Endothelial cell of umbilical vein (primary cell): ENCODE results near the gene DLX3. TPM values are rescaled to one million over a fixed set of nuclear protein-coding genes. Genes with fewer than 3 reads are reported as not detected.

Experiments
- BruUV-seq: library from RNA; stranded (reverse); fragments of 400-500 nt; replicated peaks from 2 replicates; lab custom pipeline; 2021; lab: Mats Ljungman, UMichigan
- CTCF ChIA-PET: fragments of 300-600, 350-600 bp; sonication (Branson Sonifier 250); formaldehyde crosslinking; loops from one replicate; lab custom pipeline; 2021; ENCODE audit warnings: antibody characterized with exemption, inconsistent platforms; lab: Charles Lee
- POLR2A ChIA-PET: fragments of 300-600, 350-600 bp; sonication (Branson Sonifier 250); formaldehyde crosslinking; loops from one replicate; lab custom pipeline; 2021; ENCODE audit warnings: antibody characterized with exemption, inconsistent platforms; lab: Charles Lee
- DNase-seq: peaks from one replicate; pipeline ENCODE4 v3.0.0-alpha.2; 2011; ENCODE audit warnings: low read depth, low spot score
- FAIRE-seq: peaks from 2 replicates; lab custom pipeline; 2011; peaks lifted over from hg19 to GRCh38; lab: Jason Lieb, UNC
- H2AFZ ChIP-seq: 2 replicates; pipeline ENCODE4 v1.6.0; 2012; ENCODE audit warnings: low read depth, low read length, control low read depth, inconsistent platforms
- H3K27ac ChIP-seq: 2 replicates; pipeline ENCODE4 v1.5.1; 2011; ENCODE audit warnings: low read depth, mild to moderate bottlenecking, control low read depth, low read length, moderate library complexity; ENCODE audit not compliant: insufficient read depth
- H3K27me3 ChIP-seq, 2 experiments: 2 replicates each; pipeline versions ENCODE4 v1.6.0 to v1.6.1; 2011; ENCODE audit warnings: low read length in 2 of 2, mixed read lengths in 1 of 2; ENCODE audit not compliant: control insufficient read depth in 2 of 2, insufficient read depth in 2 of 2
- H3K36me3 ChIP-seq, 2 experiments: 2 replicates in 1 of 2; 3 replicates in 1 of 2; pipeline ENCODE4 v1.5.1; 2011; ENCODE audit warnings: low read length in 2 of 2, mild to moderate bottlenecking in 1 of 2, moderate library complexity in 1 of 2; ENCODE audit not compliant: control insufficient read depth in 2 of 2, insufficient read depth in 2 of 2; ENCODE audit errors: extremely low read depth in 1 of 2
- H3K4me1 ChIP-seq: 3 replicates; pipeline ENCODE4 v1.5.1; 2011; ENCODE audit warnings: mild to moderate bottlenecking, low read length; ENCODE audit not compliant: control insufficient read depth, insufficient read depth; ENCODE audit errors: extremely low read depth
- H3K4me2 ChIP-seq: 2 replicates; pipeline ENCODE4 v1.6.1; 2011; ENCODE audit warnings: low read length, control low read depth, mixed read lengths; ENCODE audit not compliant: insufficient read depth
- H3K4me3 ChIP-seq, 3 experiments: fragments of 200-600 bp in 1 of 3; sonication (generic), shearing (Covaris generic) in 1 of 3; replicated peaks in 1 of 3; 2 replicates each; pipeline ENCODE4 v1.5.1; 2011 to 2016; ENCODE audit warnings: control low read depth in 3 of 3, low read length in 3 of 3, mild to moderate bottlenecking in 2 of 3, inconsistent platforms in 1 of 3, low read depth in 1 of 3, moderate library complexity in 1 of 3; ENCODE audit not compliant: insufficient read depth in 1 of 3
- H3K79me2 ChIP-seq: 2 replicates; pipeline ENCODE4 v1.6.0; 2012; ENCODE audit warnings: low read length, inconsistent platforms; ENCODE audit not compliant: control insufficient read depth, insufficient read depth
- H3K9ac ChIP-seq: replicated peaks from 2 replicates; pipeline ENCODE3; 2011; ENCODE audit warnings: low read length, control low read depth; ENCODE audit not compliant: insufficient read depth; ENCODE audit errors: extremely low read depth
- H3K9me1 ChIP-seq: replicated peaks from 3 replicates; pipeline ENCODE4 v1.6.0; 2011; ENCODE audit warnings: mild to moderate bottlenecking, low read length; ENCODE audit not compliant: control insufficient read depth, insufficient read depth; ENCODE audit errors: extremely low read depth
- H3K9me3 ChIP-seq: replicated peaks from 2 replicates; pipeline ENCODE4 v1.5.1; 2012; ENCODE audit warnings: low read length, inconsistent platforms; ENCODE audit not compliant: control insufficient read depth, insufficient read depth
- H4K20me1 ChIP-seq: replicated peaks from 2 replicates; pipeline ENCODE3; 2011; ENCODE audit warnings: mild to moderate bottlenecking, low read length; ENCODE audit not compliant: control insufficient read depth, insufficient read depth; ENCODE audit errors: extremely low read depth
- EZH2 ChIP-seq: IDR thresholded peaks from 2 replicates; pipeline ENCODE4 v1.6.1; 2012; ENCODE audit warnings: borderline replicate concordance, low read depth, mild to moderate bottlenecking, moderate library complexity, low read length, inconsistent platforms; ENCODE audit not compliant: severe bottlenecking
- FOS ChIP-seq: IDR thresholded peaks from 2 replicates; pipeline ENCODE4 v1.6.1; 2011; ENCODE audit warnings: mild to moderate bottlenecking, low read length, moderate library complexity, borderline replicate concordance; ENCODE audit not compliant: insufficient read depth
- GATA2 ChIP-seq: IDR thresholded peaks from 2 replicates; pipeline ENCODE4 v1.7.0; 2011; ENCODE audit warnings: low read depth, mild to moderate bottlenecking, moderate library complexity, mixed read lengths, low read length; ENCODE audit not compliant: insufficient read length, insufficient read depth
- JUN ChIP-seq: IDR thresholded peaks from 2 replicates; pipeline ENCODE4 v1.6.1; 2011; ENCODE audit warnings: borderline replicate concordance, low read depth; ENCODE audit not compliant: insufficient read length, insufficient read depth
- MYC ChIP-seq: IDR thresholded peaks from one replicate; pipeline ENCODE4 v1.6.1; 2011; ENCODE audit warnings: mild to moderate bottlenecking, low read depth, low read length
- POLR2A ChIP-seq: IDR thresholded peaks from 2 replicates; pipeline ENCODE4 v1.6.1; 2012; ENCODE audit warnings: low read depth, mild to moderate bottlenecking, control low read depth, low read length
- POLR2AphosphoS5 ChIP-seq: IDR thresholded peaks from 2 replicates; pipeline ENCODE4 v1.6.1; 2012; ENCODE audit warnings: low read depth, mild to moderate bottlenecking, control low read depth, low read length, moderate library complexity; ENCODE audit not compliant: insufficient read depth
- dilution Hi-C: fragments of 300-500 bp; cut with MboI; formaldehyde crosslinking; loops from one replicate; pipeline ENCODE4 v1.15.0; 2019; ENCODE audit warnings: low sequenced_read_pairs; ENCODE audit not compliant: extremely low pct_ligation_motif_present
- intact Hi-C: fragments of 100-400 bp; cut with micrococcal nuclease; formaldehyde crosslinking; loops from one replicate; pipeline ENCODE4 v1.10.0; 2022
- polyA plus RNA-seq, 4 experiments: library from polyadenylated mRNA; depleted of rRNA in 3 of 4; stranded (reverse) in 3 of 4; unstranded in 1 of 4; fragments of >200 nt; gene quantifications; 2 replicates each; pipeline versions ENCODE4 v1.2.1 to v1.2.3, GENCODE V29; 2011 to 2012; ENCODE audit warnings: missing spikeins in 1 of 4
- total RNA-seq: library from RNA; stranded (reverse); gene quantifications from 2 replicates; pipeline ENCODE4 v1.2.3, GENCODE V29; 2021
- TF ChIP-seq, protein P1 (sequence below), 2 donors: IDR thresholded peaks; 1 replicate in 1 of 2; 2 replicates in 1 of 2; pipeline ENCODE4 v1.5.1; 2011; ENCODE audit warnings: low read length in 2 of 2, mild to moderate bottlenecking in 2 of 2, moderate library complexity in 2 of 2, control low read depth in 1 of 2, inconsistent platforms in 1 of 2, low read depth in 1 of 2; ENCODE audit not compliant: insufficient read depth in 1 of 2; ENCODE audit errors: extremely low read depth in 1 of 2
- TF ChIP-seq, protein P2 (sequence below): IDR thresholded peaks from 2 replicates; pipeline ENCODE4 v1.6.1; 2011; ENCODE audit not compliant: insufficient read depth, insufficient read length

DLX3 gene
- total and polyA plus RNA-seq, 2 donors (not counting 3 experiments of a cell fraction or from before 2014, with no cell fraction given) = not detected

DNA sequence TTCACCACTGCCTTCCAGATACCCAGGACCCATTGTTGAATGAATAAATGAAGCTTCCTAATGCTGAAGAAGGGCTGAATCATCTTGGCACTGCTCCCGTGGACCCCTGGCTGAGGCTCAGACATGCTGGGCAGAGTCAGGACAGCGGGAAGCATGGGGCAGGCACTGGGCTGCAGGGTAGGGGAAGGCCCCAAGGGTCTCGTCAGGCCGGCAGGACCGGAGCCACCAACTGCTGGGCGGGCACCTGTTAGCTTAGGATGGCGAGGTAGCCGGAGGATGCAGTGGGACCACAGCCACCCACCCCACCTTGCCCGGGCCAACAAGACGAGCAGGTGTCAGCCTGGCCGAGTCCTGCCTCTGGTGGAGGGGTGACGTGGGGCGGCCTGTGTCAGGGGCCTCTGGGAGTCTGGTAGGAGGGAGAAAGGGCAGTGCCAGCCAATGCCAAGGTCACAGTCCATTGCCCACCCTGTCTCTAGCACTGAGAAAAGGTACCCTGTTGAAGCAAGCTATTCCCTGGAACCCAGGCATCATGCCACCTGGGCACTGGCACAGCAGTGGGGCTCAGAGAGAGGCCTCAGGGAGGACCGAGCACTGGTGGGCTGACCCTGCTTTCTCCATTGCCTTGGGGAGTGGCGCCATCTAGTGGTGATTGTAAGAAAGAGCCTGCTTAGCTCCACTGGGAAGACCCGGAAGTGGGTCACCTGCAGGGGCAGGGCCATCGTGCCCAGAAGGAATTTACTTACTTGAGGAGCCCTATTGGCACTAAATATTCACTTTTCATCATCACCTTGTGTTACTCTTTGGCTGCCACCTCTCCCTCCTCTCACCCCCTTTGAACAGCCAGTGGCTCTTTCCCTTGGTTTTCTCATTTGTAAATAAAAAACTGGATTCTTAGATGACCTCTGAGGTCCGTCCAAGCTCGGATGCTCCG lies 3.0 kb upstream of the DLX3 start:
- Histone ChIP-seq H3K79me2 (no peaks in the 10 kb centered on the region), H3K27ac (no peak overlapping the region), H3K9me3 (no peaks in the 10 kb centered on the region), H4K20me1 (no peaks in the 10 kb centered on the region), H3K4me1 (no peaks in the 10 kb centered on the region), H3K36me3 (no peaks in the 10 kb centered on the region), H3K27me3 (peaks cover 41 to 53% of the 10 kb centered on the region in 2 experiments), H3K4me3 (no peak overlapping the region), H2AFZ (no peak overlapping the region), H3K4me2 (no peak overlapping the region), H3K9ac (no peak overlapping the region), H3K9me1 (no peaks in the 10 kb centered on the region)
- ChIA-PET CTCF (interaction anchor here (0.6 to 10.5 kb wide), 56 partner anchors 9 to 441 kb away, joined by 3 to 590 read pairs (median 6); partner anchors contain the start of genes ITGA3 and SLC35B1), POLR2A (no interaction called here)
- intact Hi-C loops = loop anchor here (1.0 kb wide), 4 partner anchors 46 to 290 kb away; no protein-coding TSS in a partner anchor
- FAIRE-seq (peak; percentile 95), DNase-seq (peak; percentile 74)
- dilution Hi-C loops = no loop called here
- TF ChIP-seq GATA2 = no peak
- TF ChIP-seq, protein P1, sequence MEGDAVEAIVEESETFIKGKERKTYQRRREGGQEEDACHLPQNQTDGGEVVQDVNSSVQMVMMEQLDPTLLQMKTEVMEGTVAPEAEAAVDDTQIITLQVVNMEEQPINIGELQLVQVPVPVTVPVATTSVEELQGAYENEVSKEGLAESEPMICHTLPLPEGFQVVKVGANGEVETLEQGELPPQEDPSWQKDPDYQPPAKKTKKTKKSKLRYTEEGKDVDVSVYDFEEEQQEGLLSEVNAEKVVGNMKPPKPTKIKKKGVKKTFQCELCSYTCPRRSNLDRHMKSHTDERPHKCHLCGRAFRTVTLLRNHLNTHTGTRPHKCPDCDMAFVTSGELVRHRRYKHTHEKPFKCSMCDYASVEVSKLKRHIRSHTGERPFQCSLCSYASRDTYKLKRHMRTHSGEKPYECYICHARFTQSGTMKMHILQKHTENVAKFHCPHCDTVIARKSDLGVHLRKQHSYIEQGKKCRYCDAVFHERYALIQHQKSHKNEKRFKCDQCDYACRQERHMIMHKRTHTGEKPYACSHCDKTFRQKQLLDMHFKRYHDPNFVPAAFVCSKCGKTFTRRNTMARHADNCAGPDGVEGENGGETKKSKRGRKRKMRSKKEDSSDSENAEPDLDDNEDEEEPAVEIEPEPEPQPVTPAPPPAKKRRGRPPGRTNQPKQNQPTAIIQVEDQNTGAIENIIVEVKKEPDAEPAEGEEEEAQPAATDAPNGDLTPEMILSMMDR (IDR thresholded peaks at IDR 0.05; ENCODE audit: extremely low read depth in 1 of 2, insufficient read depth in 1 of 2, low read depth in 1 of 2, low read length in 2 of 2) = peak; percentile 83 to 87
- no TSS peak for BruUV-seq

DNA sequence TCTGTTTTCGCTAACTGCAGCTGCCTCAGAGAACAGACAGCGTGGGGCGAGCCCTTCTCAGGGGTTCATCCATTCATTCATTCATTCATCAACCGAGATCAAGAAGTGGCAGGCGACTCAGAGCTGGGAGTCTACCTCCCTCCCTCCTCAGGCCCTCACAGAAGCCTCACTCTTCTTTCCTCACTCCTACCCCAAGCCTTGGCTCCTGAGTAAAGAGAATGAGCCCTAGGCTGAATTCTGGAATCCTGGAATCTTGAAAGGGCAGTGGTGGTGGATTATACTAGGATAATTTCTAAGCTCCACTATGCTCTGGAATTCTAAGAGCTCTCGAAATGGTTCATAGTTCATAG lies 2.3 kb upstream of the DLX3 start:
- Histone ChIP-seq H3K27me3 (peaks cover 47 to 58% of the 10 kb centered on the region in 2 experiments), H3K36me3 (no peaks in the 10 kb centered on the region), H3K9me3 (no peaks in the 10 kb centered on the region), H3K9me1 (no peaks in the 10 kb centered on the region), H3K79me2 (no peaks in the 10 kb centered on the region), H3K4me3 (no peak overlapping the region), H3K4me1 (no peaks in the 10 kb centered on the region), H2AFZ (no peak overlapping the region), H3K27ac (no peak overlapping the region), H4K20me1 (no peaks in the 10 kb centered on the region), H3K4me2 (no peak overlapping the region), H3K9ac (no peak overlapping the region)
- POLR2A ChIA-PET = no interaction called here
- TF ChIP-seq FOS = no peak
- no peak for TF ChIP-seq EZH2
- TF ChIP-seq JUN = no peak
- TF ChIP-seq, protein P2, sequence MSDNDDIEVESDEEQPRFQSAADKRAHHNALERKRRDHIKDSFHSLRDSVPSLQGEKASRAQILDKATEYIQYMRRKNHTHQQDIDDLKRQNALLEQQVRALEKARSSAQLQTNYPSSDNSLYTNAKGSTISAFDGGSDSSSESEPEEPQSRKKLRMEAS = no peak
- TF ChIP-seq, protein P1 (IDR thresholded peaks at IDR 0.05; ENCODE audit: extremely low read depth in 1 of 2, insufficient read depth in 1 of 2, low read depth in 1 of 2, low read length in 2 of 2) = no peak
- TF ChIP-seq GATA2 = no peak
- no peak for TF ChIP-seq POLR2AphosphoS5
- no peak for TF ChIP-seq MYC
- TF ChIP-seq POLR2A = no peak
- no peak for FAIRE-seq
- dilution Hi-C loops (no loop called here), intact Hi-C loops (no loop called here)
- no TSS peak for BruUV-seq
- CTCF ChIA-PET = interaction anchor here (0.6 to 10.5 kb wide), 46 partner anchors 9 to 553 kb away, joined by 3 to 590 read pairs (median 8); partner anchors contain the start of genes ITGA3 and SLC35B1
- DNase-seq = no peak
